ENCODE results near the gene ZNF483.

GRCh38 chr9:111586378-111586777 lies 61.4 kb downstream of the ZNF483 start:
- no peak for TF ChIP-seq POLR2A (IDR thresholded peaks at IDR 0.05; ENCODE audit: low read depth, low read length)
- no peak for TF ChIP-seq POLR2AphosphoS5 (IDR thresholded peaks at IDR 0.05; ENCODE audit: low read depth, low read length)
- no peak for TF ChIP-seq TAF1 (IDR thresholded peaks at IDR 0.05; ENCODE audit: low read depth, low read length)
- no peak for TF ChIP-seq SPI1 (IDR thresholded peaks at IDR 0.05; ENCODE audit: low read depth, low read length)
- TF ChIP-seq PAX5 (IDR thresholded peaks at IDR 0.05; ENCODE audit: insufficient read depth, low read length, severe bottlenecking) = no peak

All from GM12891 (cell line).